Neutrophil (primary cell): Measurements from ENCODE around the gene ASB7.
A peak's percentile ranks its signal among the peaks of the same experiment; 100 is the strongest.
"Not testable (repeated sequence)": the region's sequence is repeated elsewhere in the genome, so short reads cannot be mapped to it uniquely, and the experiment has no call there.

ENCODE experiments used
- H3K27ac ChIP-seq: fragments of 200-600 bp; sonication (generic); 2 replicates; pipeline ENCODE4 v1.5.1; 2016; ENCODE audit warnings: mild to moderate bottlenecking, moderate library complexity
- H3K27me3 ChIP-seq: fragments of 200-600 bp; sonication (generic); 2 replicates; pipeline ENCODE4 v1.6.0; 2016; ENCODE audit warnings: mild to moderate bottlenecking
- H3K36me3 ChIP-seq: fragments of 200-600 bp; sonication (generic); 2 replicates; pipeline ENCODE4 v1.5.1; 2017
- H3K4me1 ChIP-seq, 2 experiments: fragments of 200-600 bp in 1 of 2; sonication (generic) in 1 of 2; 1 replicate in 1 of 2; 2 replicates in 1 of 2; pipeline versions ENCODE4 v1.5.1 to v1.6.1; 2013 to 2016; ENCODE audit warnings: low read depth in 1 of 2, low read length in 1 of 2, mild to moderate bottlenecking in 1 of 2, moderate library complexity in 1 of 2; ENCODE audit not compliant: control insufficient read depth in 1 of 2, insufficient read depth in 1 of 2
- H3K4me3 ChIP-seq, 2 experiments: fragments of 200-600 bp in 1 of 2; sonication (generic) in 1 of 2; 1 replicate in 1 of 2; 2 replicates in 1 of 2; pipeline ENCODE4 v1.5.1; 2013 to 2016; ENCODE audit warnings: low read depth in 1 of 2, low read length in 1 of 2, mild to moderate bottlenecking in 1 of 2, moderate library complexity in 1 of 2
- H3K9me3 ChIP-seq: fragments of 200-600 bp; sonication (generic); 2 replicates; pipeline ENCODE4 v1.5.1; 2016
- CTCF ChIP-seq: fragments of 200-600 bp; sonication (generic); IDR thresholded peaks from 2 replicates; pipeline ENCODE4 v1.5.1; 2016; ENCODE audit warnings: antibody characterized with exemption

Gene ASB7

GRCh38 chr15:100571592-100572167, 30.7 kb upstream of the ASB7 start:
- no peaks in the 10 kb centered on the region for H3K9me3 ChIP-seq
- no peak overlapping the region for H3K4me3 ChIP-seq
- TF ChIP-seq CTCF: no peak
- peaks cover 4% of the 10 kb centered on the region for H3K36me3 ChIP-seq
- no peaks in the 10 kb centered on the region for H3K27me3 ChIP-seq
- H3K27ac ChIP-seq: peak overlapping the region; percentile 71
- peaks cover 16 to 28% of the 10 kb centered on the region in 2 experiments for H3K4me1 ChIP-seq

- no peaks in the 10 kb centered on the region for H3K9me3 ChIP-seq
- peaks cover 15 to 28% of the 10 kb centered on the region in 2 experiments for H3K4me1 ChIP-seq
- H3K27ac ChIP-seq: peak overlapping the region; percentile 71
- H3K4me3 ChIP-seq: no peak overlapping the region
- no peaks in the 10 kb centered on the region for H3K27me3 ChIP-seq
- TF ChIP-seq CTCF: peak; percentile 42
- H3K36me3 ChIP-seq: peaks cover 4% of the 10 kb centered on the region
Measured at GRCh38 chr15:100572362-100572983, 29.9 kb upstream of the ASB7 start.

DNA sequence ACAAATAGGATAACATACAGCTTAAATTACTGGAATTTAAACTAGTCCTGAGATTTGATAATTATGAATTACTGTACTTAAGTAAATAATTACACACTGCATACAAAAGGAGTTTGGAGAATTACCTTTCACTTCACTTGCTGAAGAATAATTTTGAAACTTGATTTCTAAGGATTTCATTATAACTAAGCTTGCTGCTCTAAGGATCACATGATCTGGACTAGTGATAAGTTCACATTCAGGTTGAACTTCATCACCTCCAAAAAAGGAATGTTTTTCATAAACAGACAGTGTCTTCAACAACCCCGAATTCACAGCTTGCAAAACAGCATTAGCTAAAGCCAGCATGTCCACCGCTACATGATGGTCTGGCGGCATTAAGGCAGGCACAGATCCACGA, 28.9 kb upstream of the ASB7 start:
- no peak overlapping the region for H3K27ac ChIP-seq
- H3K36me3 ChIP-seq: peaks cover 4% of the 10 kb centered on the region

DNA sequence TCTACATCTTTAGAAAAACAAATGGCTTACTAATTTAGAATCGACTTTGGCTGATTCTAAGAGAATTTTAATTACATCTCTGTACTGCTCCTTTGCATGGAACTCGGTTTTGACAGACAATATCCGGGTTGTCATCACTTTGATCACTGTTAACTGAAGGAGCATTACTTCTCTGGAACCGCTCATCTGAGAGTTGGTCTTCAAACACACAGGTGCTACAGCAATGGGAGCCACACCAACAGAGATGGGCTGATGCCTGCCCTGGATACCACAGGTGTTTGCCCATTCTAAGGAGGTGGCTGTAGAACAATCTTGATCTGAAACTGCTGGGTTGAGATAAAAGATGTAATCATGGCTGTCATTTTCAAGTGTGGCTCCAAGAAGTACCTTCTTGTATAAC, 22.0 kb upstream of the ASB7 start:
- TF ChIP-seq CTCF: no peak
- no peak overlapping the region for H3K27ac ChIP-seq
- H3K9me3 ChIP-seq: no peaks in the 10 kb centered on the region
- peaks cover 11% of the 10 kb centered on the region for H3K36me3 ChIP-seq
- H3K4me1 ChIP-seq: no peaks in the 10 kb centered on the region
- no peaks in the 10 kb centered on the region for H3K27me3 ChIP-seq
- no peak overlapping the region for H3K4me3 ChIP-seq

More for the DNA sequence above, 28.9 kb upstream of the ASB7 start:
- Histone ChIP-seq H3K27me3 (no peaks in the 10 kb centered on the region), H3K9me3 (no peaks in the 10 kb centered on the region), H3K4me1 (peaks cover 15 to 28% of the 10 kb centered on the region in 2 experiments), H3K4me3 (no peak overlapping the region)
- TF ChIP-seq CTCF: no peak

DNA sequence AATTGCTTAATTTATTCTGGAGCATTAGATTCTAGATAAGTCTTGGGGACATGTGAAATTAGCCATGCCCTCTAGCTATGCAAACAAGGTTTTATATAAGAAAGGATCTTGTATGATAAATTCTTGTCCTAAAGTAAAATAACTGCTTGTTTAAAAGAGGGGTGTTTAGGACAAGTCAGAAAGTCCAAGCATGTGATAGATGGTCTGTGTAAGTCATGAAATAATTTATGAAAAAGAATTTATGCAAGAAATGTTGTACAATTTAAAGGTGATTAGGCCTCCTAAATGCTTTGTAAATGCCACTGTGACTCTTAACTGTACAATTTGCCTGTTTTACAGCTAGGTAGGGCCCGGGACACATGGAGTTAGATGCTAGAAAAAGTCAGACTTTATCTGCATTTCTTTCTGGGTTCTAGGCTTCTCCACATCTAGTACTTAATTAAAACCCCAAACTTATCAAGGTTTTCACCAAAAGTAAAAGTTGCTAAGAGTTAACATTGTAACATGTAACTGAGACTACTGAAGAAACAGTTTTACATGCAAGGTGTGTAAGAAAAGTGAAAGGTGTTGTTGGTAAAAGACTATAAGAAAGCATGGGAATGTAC, 13.6 kb upstream of the ASB7 start:
- no peaks in the 10 kb centered on the region for H3K27me3 ChIP-seq
- no peak overlapping the region for H3K27ac ChIP-seq
- H3K4me1 ChIP-seq: no peaks in the 10 kb centered on the region
- H3K4me3 ChIP-seq: no peak overlapping the region
- no peaks in the 10 kb centered on the region for H3K36me3 ChIP-seq
- peaks cover 12% of the 10 kb centered on the region for H3K9me3 ChIP-seq
- TF ChIP-seq CTCF: no peak

DNA sequence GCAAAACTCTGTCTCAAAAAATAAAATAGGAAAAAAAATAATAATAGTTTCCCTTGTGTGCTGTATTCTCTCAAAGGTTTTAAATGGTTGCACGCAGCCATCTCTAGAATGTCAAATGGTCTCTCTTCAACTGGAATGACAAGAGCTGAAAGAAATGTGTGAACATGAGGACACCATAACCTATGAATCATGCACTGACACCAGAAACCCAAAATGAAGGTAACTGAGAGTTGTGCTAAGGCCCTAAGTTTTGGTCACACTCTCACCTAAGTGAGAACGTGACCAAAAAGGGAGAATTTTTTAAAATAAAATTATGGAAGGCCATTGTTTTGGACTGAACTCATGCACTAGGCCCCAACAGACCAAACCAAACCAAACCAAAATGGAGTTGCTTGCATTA, 11.2 kb upstream of the ASB7 start:
- peaks cover 12% of the 10 kb centered on the region for H3K9me3 ChIP-seq

More for the DNA sequence above, 11.2 kb upstream of the ASB7 start:
- H3K4me1 ChIP-seq, H3K36me3 ChIP-seq, H3K27ac ChIP-seq, H3K4me3 ChIP-seq, H3K27me3 ChIP-seq: not testable (repeated sequence)
